H1 (cell line): Measurements from ENCODE around the gene CDK5R1. TPM values are rescaled to one million over a fixed set of nuclear protein-coding genes. Genes with fewer than 3 reads are reported as not detected.

Source experiments
- CTCF ChIA-PET: fragments of 300-600 bp; sonication (Branson Sonifier 250); formaldehyde crosslinking; loops from one replicate; lab custom pipeline; 2021; ENCODE audit not compliant: partially characterized antibody; lab: Charles Lee
- POLR2A ChIA-PET: fragments of 300-600 bp; sonication (Branson Sonifier 250); formaldehyde crosslinking; loops from one replicate; lab custom pipeline; 2021; ENCODE audit warnings: inconsistent platforms; ENCODE audit not compliant: partially characterized antibody; lab: Charles Lee
- DNase-seq, 2 experiments: peaks; one replicate each; pipeline versions ENCODE4 v3.0.0 to v3.0.0-alpha.2; 2010 to 2022; ENCODE audit warnings: low spot score in 2 of 2, low read depth in 1 of 2, mixed read lengths in 1 of 2
- FAIRE-seq: peaks from 2 replicates; lab custom pipeline; 2011; peaks lifted over from hg19 to GRCh38; lab: Jason Lieb, UNC
- H2AFZ ChIP-seq: 2 replicates; pipeline ENCODE4 v1.8.1; 2012; ENCODE audit warnings: low read length, inconsistent platforms
- H2AK5ac ChIP-seq: 2 replicates; pipeline ENCODE4 v1.6.1; 2013; ENCODE audit warnings: low read depth, low read length
- H2BK120ac ChIP-seq: replicated peaks from 2 replicates; pipeline ENCODE3; 2013; ENCODE audit warnings: low read depth, low read length, inconsistent platforms
- H2BK12ac ChIP-seq: 2 replicates; pipeline ENCODE4 v1.6.1; 2013; ENCODE audit warnings: low read depth, low read length
- H2BK15ac ChIP-seq: 2 replicates; pipeline ENCODE4 v1.6.1; 2013; ENCODE audit warnings: low read length
- H2BK20ac ChIP-seq: 2 replicates; pipeline ENCODE4 v1.6.1; 2013; ENCODE audit warnings: low read length
- H2BK5ac ChIP-seq: 2 replicates; pipeline ENCODE4 v1.6.1; 2013; ENCODE audit warnings: low read depth, low read length
- H3K14ac ChIP-seq: 2 replicates; pipeline ENCODE4 v1.6.1; 2013; ENCODE audit warnings: inconsistent platforms; ENCODE audit not compliant: insufficient read length
- H3K18ac ChIP-seq: 2 replicates; pipeline ENCODE4 v1.6.1; 2013; ENCODE audit warnings: low read length; ENCODE audit errors: extremely low read depth
- H3K23ac ChIP-seq: 2 replicates; pipeline ENCODE4 v1.6.1; 2013; ENCODE audit warnings: inconsistent platforms; ENCODE audit not compliant: insufficient read length
- H3K23me2 ChIP-seq: 2 replicates; pipeline ENCODE4 v1.6.1; 2013; ENCODE audit warnings: low read depth, low read length
- H3K27ac ChIP-seq: 2 replicates; pipeline ENCODE4 v1.6.1; 2011; ENCODE audit warnings: low read depth, low read length, inconsistent platforms
- H3K27me3 ChIP-seq, 4 experiments: replicated peaks in 1 of 4; 1 replicate in 1 of 4; 2 replicates in 3 of 4; pipeline versions ENCODE4 v1.6.1 to v1.8.1; 2011 to 2013; ENCODE audit warnings: low read length in 3 of 4, mild to moderate bottlenecking in 3 of 4, inconsistent platforms in 2 of 4, mixed read lengths in 2 of 4, moderate library complexity in 1 of 4; ENCODE audit not compliant: control insufficient read depth in 3 of 4, insufficient read depth in 3 of 4; ENCODE audit errors: extremely low read depth in 1 of 4
- H3K36me3 ChIP-seq, 4 experiments: 2 replicates each; pipeline versions ENCODE4 v1.6.1 to v1.8.1; 2011 to 2013; ENCODE audit warnings: mild to moderate bottlenecking in 4 of 4, low read length in 3 of 4, moderate library complexity in 2 of 4, control low read depth in 1 of 4, inconsistent platforms in 1 of 4; ENCODE audit not compliant: insufficient read depth in 4 of 4, control insufficient read depth in 2 of 4
- H3K4ac ChIP-seq: replicated peaks from 2 replicates; pipeline ENCODE3; 2013; ENCODE audit warnings: low read length, low read depth, mixed read lengths, inconsistent platforms; ENCODE audit not compliant: insufficient read length
- H3K4me1 ChIP-seq, 4 experiments: replicated peaks in 1 of 4; 1 replicate in 1 of 4; 2 replicates in 3 of 4; pipeline versions ENCODE4 v1.6.1 to v1.8.1; 2011 to 2013; ENCODE audit warnings: low read length in 3 of 4, inconsistent platforms in 2 of 4, mixed read lengths in 1 of 4; ENCODE audit not compliant: insufficient read depth in 4 of 4, control insufficient read depth in 3 of 4
- H3K4me2 ChIP-seq, 2 experiments: 2 replicates each; pipeline versions ENCODE4 v1.6.1 to v1.8.1; 2011 to 2013; ENCODE audit warnings: low read depth in 2 of 2, low read length in 2 of 2, control low read depth in 1 of 2, inconsistent platforms in 1 of 2, mild to moderate bottlenecking in 1 of 2; ENCODE audit not compliant: insufficient read depth in 1 of 2
- H3K4me3 ChIP-seq, 4 experiments: fragments of 200-600, 300-600 bp in 1 of 4; sonication (generic), shearing (Covaris generic), sonication (Bioruptor Twin) in 1 of 4; 2 replicates each; pipeline versions ENCODE4 v1.5.1 to v1.8.1; 2011 to 2016; ENCODE audit warnings: low read length in 4 of 4, low read depth in 3 of 4, control low read depth in 2 of 4, inconsistent platforms in 2 of 4, mild to moderate bottlenecking in 2 of 4, mixed read lengths in 1 of 4, moderate library complexity in 1 of 4; ENCODE audit not compliant: insufficient read depth in 2 of 4; ENCODE audit errors: extremely low read depth in 1 of 4
- H3K56ac ChIP-seq: replicated peaks from 2 replicates; pipeline ENCODE3; 2013; ENCODE audit warnings: low read depth, mild to moderate bottlenecking, mixed read lengths, low read length, inconsistent platforms; ENCODE audit not compliant: insufficient read length
- H3K79me1 ChIP-seq: 2 replicates; pipeline ENCODE4 v1.6.1; 2013; ENCODE audit warnings: low read depth, low read length, control low read depth
- H3K79me2 ChIP-seq, 2 experiments: 2 replicates each; pipeline versions ENCODE4 v1.6.1 to v1.8.1; 2012 to 2013; ENCODE audit warnings: low read length in 2 of 2, mild to moderate bottlenecking in 2 of 2, inconsistent platforms in 1 of 2; ENCODE audit not compliant: insufficient read depth in 2 of 2, control insufficient read depth in 1 of 2
- H3K9ac ChIP-seq, 4 experiments: replicated peaks in 1 of 4; 1 replicate in 1 of 4; 2 replicates in 3 of 4; pipeline versions ENCODE4 v1.6.1 to v1.8.1; 2011 to 2013; ENCODE audit warnings: low read depth in 3 of 4, low read length in 3 of 4, control low read depth in 2 of 4, mild to moderate bottlenecking in 2 of 4, moderate library complexity in 2 of 4, inconsistent platforms in 1 of 4; ENCODE audit errors: extremely low read depth in 1 of 4
- H3K9me3 ChIP-seq, 2 experiments: 2 replicates each; pipeline versions ENCODE4 v1.6.1 to v1.8.1; 2012 to 2013; ENCODE audit warnings: mild to moderate bottlenecking in 2 of 2, moderate library complexity in 2 of 2, control low read depth in 1 of 2, inconsistent platforms in 1 of 2, low read depth in 1 of 2, low read length in 1 of 2, mixed read lengths in 1 of 2; ENCODE audit not compliant: insufficient read depth in 2 of 2
- H4K20me1 ChIP-seq, 2 experiments: replicated peaks in 1 of 2; 2 replicates each; pipeline versions ENCODE3 to v1.8.1; 2011 to 2013; ENCODE audit warnings: inconsistent platforms in 2 of 2, low read length in 2 of 2, mild to moderate bottlenecking in 1 of 2; ENCODE audit not compliant: insufficient read depth in 2 of 2, control insufficient read depth in 1 of 2
- H4K5ac ChIP-seq: 2 replicates; pipeline ENCODE4 v1.6.1; 2013; ENCODE audit warnings: low read length, low read depth, mixed read lengths, inconsistent platforms; ENCODE audit not compliant: insufficient read length
- H4K8ac ChIP-seq: 2 replicates; pipeline ENCODE4 v1.8.0; 2013; ENCODE audit warnings: mild to moderate bottlenecking, moderate library complexity, low read length, inconsistent platforms; ENCODE audit not compliant: insufficient read depth; ENCODE audit errors: extremely low read depth
- H4K91ac ChIP-seq: replicated peaks from 2 replicates; pipeline ENCODE3; 2013; ENCODE audit warnings: low read length, mixed read lengths, inconsistent platforms; ENCODE audit not compliant: insufficient read length
- CEBPB ChIP-seq: IDR thresholded peaks from 2 replicates; pipeline ENCODE4 v1.6.1; 2012; ENCODE audit warnings: low read depth, low read length
- CHD1 ChIP-seq: IDR thresholded peaks from 2 replicates; pipeline ENCODE4 v1.6.1; 2012; ENCODE audit warnings: low read depth, low read length, improper control_type of control experiment
- CHD2 ChIP-seq: IDR thresholded peaks from 2 replicates; pipeline ENCODE4 v1.6.1; 2012; ENCODE audit warnings: low read length, improper control_type of control experiment
- FOSL1 ChIP-seq: IDR thresholded peaks from 2 replicates; pipeline ENCODE4 v1.6.1; 2011; ENCODE audit warnings: mild to moderate bottlenecking, low read depth, low read length, moderate library complexity; ENCODE audit not compliant: insufficient read depth
- GTF2F1 ChIP-seq: IDR thresholded peaks from 2 replicates; pipeline ENCODE4 v1.6.1; 2012; ENCODE audit warnings: low read depth, low read length, improper control_type of control experiment, borderline replicate concordance
- HDAC6 ChIP-seq: IDR thresholded peaks from one replicate; pipeline ENCODE4 v1.7.1; 2012; ENCODE audit warnings: low read depth, mild to moderate bottlenecking, inconsistent platforms, low read length, moderate library complexity
- KDM5A ChIP-seq: fragments of 200-600 bp; IDR thresholded peaks from 2 replicates; pipeline ENCODE4 v1.7.1; 2012; ENCODE audit warnings: mild to moderate bottlenecking, low read length, inconsistent platforms, mixed read lengths
- POLR2A ChIP-seq, 2 experiments: IDR thresholded peaks; 1 replicate in 1 of 2; 2 replicates in 1 of 2; pipeline ENCODE4 v1.6.1; 2011; ENCODE audit warnings: low read depth in 2 of 2, low read length in 2 of 2, mild to moderate bottlenecking in 2 of 2; ENCODE audit errors: control extremely low read depth in 1 of 2
- RAD21 ChIP-seq, 2 experiments: IDR thresholded peaks in 1 of 2; conservative IDR thresholded peaks in 1 of 2; 2 replicates each; pipeline ENCODE4 v1.6.1; 2011; ENCODE audit warnings: low read depth in 2 of 2, low read length in 2 of 2, improper control_type of control experiment in 1 of 2, inconsistent platforms in 1 of 2, mild to moderate bottlenecking in 1 of 2, moderate library complexity in 1 of 2
- SAP30 ChIP-seq: fragments of 300-600 bp; sonication (generic); IDR thresholded peaks from 2 replicates; pipeline ENCODE4 v1.7.1; 2012; ENCODE audit warnings: low read length, moderate library complexity, mild to moderate bottlenecking, inconsistent platforms; ENCODE audit not compliant: insufficient read depth, insufficient replicate concordance
- ZNF274 ChIP-seq: IDR thresholded peaks from 2 replicates; pipeline ENCODE4 v1.7.0; 2012; ENCODE audit warnings: low read length, borderline replicate concordance; ENCODE audit errors: extremely low read depth
- WGBS, 2 experiments: shearing (Covaris generic) in 1 of 2; methylation state at CpG; one replicate each; pipeline versions ENCODE4 v1.1.6 to v1.1.7; 2013 to 2015; ENCODE audit warnings: low lambda C conversion rate in 2 of 2, mixed read lengths in 2 of 2, inconsistent platforms in 1 of 2, low coverage in 1 of 2, missing lambda C conversion rate in 1 of 2; ENCODE audit not compliant: insufficient replicate concordance in 2 of 2, insufficient coverage in 1 of 2, insufficient read length in 1 of 2; ENCODE audit errors: extremely low coverage in 1 of 2, missing lambda C conversion rate in 1 of 2; 5-methylcytosine and 5-hydroxymethylcytosine counted together
- polyA plus RNA-seq, 7 experiments: library from polyadenylated mRNA; depleted of rRNA in 3 of 7; stranded (reverse) in 5 of 7; unstranded in 2 of 7; fragments of >200 nt in 5 of 7; fragments of 200-250 nt in 2 of 7; gene quantifications; 1 replicate in 5 of 7; 2 replicates in 1 of 7; 4 replicates in 1 of 7; pipeline versions ENCODE4 v1.2.1 to v1.2.3, GENCODE V29; 2011 to 2013; ENCODE audit warnings: missing spikeins in 2 of 7, mixed read lengths in 2 of 7
- total RNA-seq: library from RNA; stranded (reverse); fragmentation: NEBNext Ultra II Directional; extraction: Animal tissue kit (Norgen Biotek cat#: 25700); gene quantifications from 2 replicates; pipeline ENCODE4 v1.2.1, GENCODE V29; 2021
- TF ChIP-seq, protein P1 (sequence below): IDR thresholded peaks from 2 replicates; pipeline ENCODE4 v1.6.1; 2012; ENCODE audit warnings: low read length, inconsistent platforms

CDK5R1 gene
- total and polyA plus RNA-seq, 2 of the 8 experiments (the other 6 are each of a cell fraction or from before 2014, with no cell fraction given) = 2.7 to 9.9 TPM

DNA sequence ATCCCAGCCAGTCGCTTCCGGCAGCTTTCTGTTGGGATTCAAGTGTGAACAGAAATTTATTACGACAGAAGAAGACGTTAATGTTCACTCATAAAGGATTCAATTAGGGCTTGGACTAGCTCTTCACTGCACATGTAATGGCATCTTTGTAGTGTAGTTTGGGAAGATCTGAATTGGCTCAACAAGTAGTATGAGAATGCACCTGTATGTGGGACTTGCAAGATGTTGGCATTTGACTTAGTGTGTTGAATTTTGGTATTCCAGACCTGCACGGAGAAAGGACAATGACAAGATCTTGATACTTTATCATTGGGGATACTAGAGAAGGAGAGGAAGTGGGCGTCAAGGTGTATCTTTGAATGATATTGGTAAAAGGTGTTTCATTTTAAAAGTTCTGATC is 41.3 kb upstream of the CDK5R1 start:
- Histone ChIP-seq H3K79me1 (no peaks in the 10 kb centered on the region; the same call in 1 of the 2 replicates), H2BK120ac (no peak overlapping the region), H4K5ac (no peak overlapping the region), H2AK5ac (no peak overlapping the region), H3K27me3 (peaks cover 0 to 2% (median 0%) of the 10 kb centered on the region in 4 experiments; a peak in 1 of 7 replicates), H4K8ac (no peak overlapping the region), H3K36me3 (peaks cover 0 to 34% (median 9%) of the 10 kb centered on the region in 4 experiments; a peak in 5 of 8 replicates), H3K4me1 (peaks cover 0 to 4% (median 1%) of the 10 kb centered on the region in 4 experiments; a peak in 2 of 7 replicates), H3K9me3 (peaks cover 9% of the 10 kb centered on the region in 2 experiments; a peak in 3 of 4 replicates), H3K18ac (no peak overlapping the region), H4K91ac (no peak overlapping the region), H3K23ac (no peak overlapping the region), H2BK5ac (no peak overlapping the region), H3K27ac (no peak overlapping the region), H3K56ac (no peak overlapping the region), H3K4me2 (peak overlapping the region; percentile 77 to 87), H2BK12ac (no peak overlapping the region), H3K4ac (no peak overlapping the region), H2AFZ (no peak overlapping the region), H2BK20ac (no peak overlapping the region), H3K9ac (peak overlapping the region; percentile 38 to 85 (median 82); a peak in 6 of 7 replicates), H3K14ac (no peak overlapping the region), H3K23me2 (no peaks in the 10 kb centered on the region), H3K79me2 (peaks cover 18 to 53% of the 10 kb centered on the region in 2 experiments), H4K20me1 (peaks cover 3 to 6% of the 10 kb centered on the region in 2 experiments), H2BK15ac (no peak overlapping the region), H3K4me3 (peak overlapping the region; percentile 93 to 98 (median 96))
- CTCF ChIA-PET = interaction anchor here (1.1 to 4.8 kb wide), 7 partner anchors 17 to 122 kb away, joined by 3 to 47 read pairs (median 4); no protein-coding TSS in a partner anchor
- no peak for FAIRE-seq
- WGBS, 2 experiments = 40% methylated on average over 6 of the region's 6 CpGs; no CpG with 5 or more reads in 1 of the 2 experiments
- DNase-seq = no peak
- POLR2A ChIA-PET = interaction anchor here (0.6 to 3.3 kb wide), 11 partner anchors 24 to 175 kb away, joined by 3 to 15 read pairs (median 4); partner anchors contain the start of genes C17orf75, CDK5R1 and ZNF207
- TF ChIP-seq FOSL1 (no peak), SAP30 (no peak), RAD21 (IDR thresholded peaks at IDR 0.05 in 1 of 2, conservative IDR thresholded peaks at IDR 0.05 in 1 of 2; ENCODE audit: low read depth in 2 of 2, low read length in 2 of 2) (no peak), HDAC6 (no peak), CHD2 (no peak), GTF2F1 (no peak), CHD1 (no peak), ZNF274 (no peak), KDM5A (no peak), POLR2A (IDR thresholded peaks at IDR 0.05; ENCODE audit: control extremely low read depth in 1 of 2, low read depth in 2 of 2, low read length in 2 of 2) (no peak), CEBPB (no peak)
- TF ChIP-seq, protein P1, sequence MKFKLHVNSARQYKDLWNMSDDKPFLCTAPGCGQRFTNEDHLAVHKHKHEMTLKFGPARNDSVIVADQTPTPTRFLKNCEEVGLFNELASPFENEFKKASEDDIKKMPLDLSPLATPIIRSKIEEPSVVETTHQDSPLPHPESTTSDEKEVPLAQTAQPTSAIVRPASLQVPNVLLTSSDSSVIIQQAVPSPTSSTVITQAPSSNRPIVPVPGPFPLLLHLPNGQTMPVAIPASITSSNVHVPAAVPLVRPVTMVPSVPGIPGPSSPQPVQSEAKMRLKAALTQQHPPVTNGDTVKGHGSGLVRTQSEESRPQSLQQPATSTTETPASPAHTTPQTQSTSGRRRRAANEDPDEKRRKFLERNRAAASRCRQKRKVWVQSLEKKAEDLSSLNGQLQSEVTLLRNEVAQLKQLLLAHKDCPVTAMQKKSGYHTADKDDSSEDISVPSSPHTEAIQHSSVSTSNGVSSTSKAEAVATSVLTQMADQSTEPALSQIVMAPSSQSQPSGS = no peak
